ENCODE data around the gene SLC37A1. TPM values are rescaled to one million over a fixed set of nuclear protein-coding genes. Genes with fewer than 3 reads are reported as not detected.

The SLC37A1 gene
- total RNA-seq, 1 experiment from 2014 or later = 37.7 TPM

DNA sequence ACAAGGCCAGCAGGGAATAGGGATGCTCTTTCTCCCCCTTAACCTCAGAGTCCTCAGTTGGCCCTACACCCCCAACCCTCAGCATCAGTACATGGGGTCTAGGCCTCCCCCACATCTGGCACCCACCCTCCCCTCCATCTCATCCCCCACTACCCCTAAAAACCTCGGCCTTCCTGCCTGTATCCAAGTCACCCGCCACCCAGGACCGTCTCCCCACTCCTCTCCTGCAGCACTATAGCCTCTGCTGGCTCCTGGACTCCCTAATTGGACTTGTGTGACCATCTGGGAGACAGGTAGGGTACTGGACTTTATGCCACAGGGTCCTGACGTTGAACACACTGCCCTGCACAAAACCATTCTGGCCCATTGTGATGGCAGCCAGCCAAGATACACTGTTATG lies 23.7 kb upstream of the SLC37A1 start:
- H2BK12ac ChIP-seq (ENCODE audit: insufficient read length, low read depth, low read length) = no peak overlapping the region
- no peaks in the 10 kb centered on the region for H3K79me1 ChIP-seq (ENCODE audit: insufficient read depth, low read depth, low read length, poor library complexity, severe bottlenecking)
- Mint-ChIP-seq H3K4me1 (peaks cover 6 to 12% of the 10 kb centered on the region in 2 experiments), H3K9me3 (no peaks in the 10 kb centered on the region), H3K4me3 (no peak overlapping the region), H3K27me3 (ENCODE audit: low read depth) (peaks cover 24% of the 10 kb centered on the region), H3K36me3 (ENCODE audit: insufficient read depth in 1 of 3, low read depth in 3 of 3) (no peaks in the 10 kb centered on the region), H3K27ac (no peak overlapping the region)
- H3K23ac ChIP-seq (ENCODE audit: insufficient read length, low read depth, low read length) = no peak overlapping the region
- H4K91ac ChIP-seq (ENCODE audit: insufficient read length, low read depth, low read length) = no peak overlapping the region
- no peak overlapping the region for H3K4me2 ChIP-seq (ENCODE audit: insufficient read depth, insufficient read length, low read length)
- no peak overlapping the region for H4K5ac ChIP-seq (ENCODE audit: insufficient read length, low read depth, low read length)
- H4K20me1 ChIP-seq (ENCODE audit: control insufficient read depth, insufficient read depth, insufficient read length) = no peaks in the 10 kb centered on the region
- H2AK5ac ChIP-seq (ENCODE audit: insufficient read length, low read length) = no peak overlapping the region
- no peak overlapping the region for H2BK15ac ChIP-seq (ENCODE audit: low read depth, low read length)
- TF ChIP-seq, protein P1, sequence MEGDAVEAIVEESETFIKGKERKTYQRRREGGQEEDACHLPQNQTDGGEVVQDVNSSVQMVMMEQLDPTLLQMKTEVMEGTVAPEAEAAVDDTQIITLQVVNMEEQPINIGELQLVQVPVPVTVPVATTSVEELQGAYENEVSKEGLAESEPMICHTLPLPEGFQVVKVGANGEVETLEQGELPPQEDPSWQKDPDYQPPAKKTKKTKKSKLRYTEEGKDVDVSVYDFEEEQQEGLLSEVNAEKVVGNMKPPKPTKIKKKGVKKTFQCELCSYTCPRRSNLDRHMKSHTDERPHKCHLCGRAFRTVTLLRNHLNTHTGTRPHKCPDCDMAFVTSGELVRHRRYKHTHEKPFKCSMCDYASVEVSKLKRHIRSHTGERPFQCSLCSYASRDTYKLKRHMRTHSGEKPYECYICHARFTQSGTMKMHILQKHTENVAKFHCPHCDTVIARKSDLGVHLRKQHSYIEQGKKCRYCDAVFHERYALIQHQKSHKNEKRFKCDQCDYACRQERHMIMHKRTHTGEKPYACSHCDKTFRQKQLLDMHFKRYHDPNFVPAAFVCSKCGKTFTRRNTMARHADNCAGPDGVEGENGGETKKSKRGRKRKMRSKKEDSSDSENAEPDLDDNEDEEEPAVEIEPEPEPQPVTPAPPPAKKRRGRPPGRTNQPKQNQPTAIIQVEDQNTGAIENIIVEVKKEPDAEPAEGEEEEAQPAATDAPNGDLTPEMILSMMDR (conservative IDR thresholded peaks at IDR 0.05) = no peak
- DNase-seq = no peak
- no peaks in the 10 kb centered on the region for H3K27me3 ChIP-seq (ENCODE audit: insufficient read depth, low read length)
- H3K23me2 ChIP-seq (ENCODE audit: insufficient read length, low read depth, low read length, poor library complexity, severe bottlenecking) = no peaks in the 10 kb centered on the region
- H3K4me1 ChIP-seq (ENCODE audit: insufficient read depth, low read length) = no peaks in the 10 kb centered on the region
- H3T11ph ChIP-seq (ENCODE audit: low read length) = no peak overlapping the region
- H3K9me3 ChIP-seq (ENCODE audit: control insufficient read depth, low read depth, low read length) = no peaks in the 10 kb centered on the region
- no peak overlapping the region for H3K14ac ChIP-seq (ENCODE audit: insufficient read depth, low read length)
- no peak overlapping the region for H4K8ac ChIP-seq (replicated peaks; ENCODE audit: insufficient read length, low read depth, low read length)
- no peak overlapping the region for H3K9ac ChIP-seq (ENCODE audit: extremely low read depth, insufficient read length, low read length)
- no peak overlapping the region for H3K4ac ChIP-seq (ENCODE audit: low read depth, low read length)
- H2AFZ ChIP-seq (ENCODE audit: low read length) = no peak overlapping the region
- H3K27ac ChIP-seq (ENCODE audit: insufficient read length, low read depth, low read length) = no peak overlapping the region
- WGBS (ENCODE audit: extremely low coverage, insufficient read length, low lambda C conversion rate) = no CpG with 5 or more reads among the region's 4 CpGs
- no peak overlapping the region for H3K18ac ChIP-seq (ENCODE audit: insufficient read length, low read depth, low read length)
- H3K56ac ChIP-seq (ENCODE audit: insufficient read length, low read depth, low read length) = no peak overlapping the region
- H3K79me2 ChIP-seq (ENCODE audit: insufficient read depth, low read length) = no peaks in the 10 kb centered on the region
- no peak overlapping the region for H2BK5ac ChIP-seq (ENCODE audit: insufficient read length, low read length)
- H2BK20ac ChIP-seq (ENCODE audit: low read depth, low read length, poor library complexity, severe bottlenecking) = no peak overlapping the region
- no peak overlapping the region for H2BK120ac ChIP-seq (ENCODE audit: low read depth, low read length, poor library complexity, severe bottlenecking)
